ENCODE data around the gene PKNOX2.

- no peak for TF ChIP-seq CTCF (IDR thresholded peaks at IDR 0.05 in 2 of 3, conservative IDR thresholded peaks at IDR 0.05 in 1 of 3; ENCODE audit: control insufficient read depth in 2 of 3, extremely low read depth in 1 of 3, insufficient read depth in 1 of 3, low read depth in 3 of 3, low read length in 3 of 3)
- TF ChIP-seq SIN3A (IDR thresholded peaks at IDR 0.05; ENCODE audit: low read depth, low read length): no peak
- TF ChIP-seq POLR2A (IDR thresholded peaks at IDR 0.05; ENCODE audit: low read depth, low read length): no peak
- no peak for TF ChIP-seq MEF2A (IDR thresholded peaks at IDR 0.05; ENCODE audit: insufficient read depth, low read depth, low read length)
- TF ChIP-seq POLR2AphosphoS5 (IDR thresholded peaks at IDR 0.05; ENCODE audit: low read length): no peak
- no peak for TF ChIP-seq BRCA1 (IDR thresholded peaks at IDR 0.05; ENCODE audit: low read depth, low read length)
- no peak for TF ChIP-seq CBX5 (IDR thresholded peaks at IDR 0.05; ENCODE audit: low read depth)
- TF ChIP-seq MYC (IDR thresholded peaks at IDR 0.05; ENCODE audit: insufficient read depth, insufficient read length, insufficient replicate concordance, low read length, severe bottlenecking): no peak
- TF ChIP-seq, protein P1, sequence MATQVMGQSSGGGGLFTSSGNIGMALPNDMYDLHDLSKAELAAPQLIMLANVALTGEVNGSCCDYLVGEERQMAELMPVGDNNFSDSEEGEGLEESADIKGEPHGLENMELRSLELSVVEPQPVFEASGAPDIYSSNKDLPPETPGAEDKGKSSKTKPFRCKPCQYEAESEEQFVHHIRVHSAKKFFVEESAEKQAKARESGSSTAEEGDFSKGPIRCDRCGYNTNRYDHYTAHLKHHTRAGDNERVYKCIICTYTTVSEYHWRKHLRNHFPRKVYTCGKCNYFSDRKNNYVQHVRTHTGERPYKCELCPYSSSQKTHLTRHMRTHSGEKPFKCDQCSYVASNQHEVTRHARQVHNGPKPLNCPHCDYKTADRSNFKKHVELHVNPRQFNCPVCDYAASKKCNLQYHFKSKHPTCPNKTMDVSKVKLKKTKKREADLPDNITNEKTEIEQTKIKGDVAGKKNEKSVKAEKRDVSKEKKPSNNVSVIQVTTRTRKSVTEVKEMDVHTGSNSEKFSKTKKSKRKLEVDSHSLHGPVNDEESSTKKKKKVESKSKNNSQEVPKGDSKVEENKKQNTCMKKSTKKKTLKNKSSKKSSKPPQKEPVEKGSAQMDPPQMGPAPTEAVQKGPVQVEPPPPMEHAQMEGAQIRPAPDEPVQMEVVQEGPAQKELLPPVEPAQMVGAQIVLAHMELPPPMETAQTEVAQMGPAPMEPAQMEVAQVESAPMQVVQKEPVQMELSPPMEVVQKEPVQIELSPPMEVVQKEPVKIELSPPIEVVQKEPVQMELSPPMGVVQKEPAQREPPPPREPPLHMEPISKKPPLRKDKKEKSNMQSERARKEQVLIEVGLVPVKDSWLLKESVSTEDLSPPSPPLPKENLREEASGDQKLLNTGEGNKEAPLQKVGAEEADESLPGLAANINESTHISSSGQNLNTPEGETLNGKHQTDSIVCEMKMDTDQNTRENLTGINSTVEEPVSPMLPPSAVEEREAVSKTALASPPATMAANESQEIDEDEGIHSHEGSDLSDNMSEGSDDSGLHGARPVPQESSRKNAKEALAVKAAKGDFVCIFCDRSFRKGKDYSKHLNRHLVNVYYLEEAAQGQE (IDR thresholded peaks at IDR 0.05; ENCODE audit: low read depth, low read length): no peak
- no peak for TF ChIP-seq CHD1 (IDR thresholded peaks at IDR 0.05; ENCODE audit: low read depth, low read length)
- TF ChIP-seq, protein P2, sequence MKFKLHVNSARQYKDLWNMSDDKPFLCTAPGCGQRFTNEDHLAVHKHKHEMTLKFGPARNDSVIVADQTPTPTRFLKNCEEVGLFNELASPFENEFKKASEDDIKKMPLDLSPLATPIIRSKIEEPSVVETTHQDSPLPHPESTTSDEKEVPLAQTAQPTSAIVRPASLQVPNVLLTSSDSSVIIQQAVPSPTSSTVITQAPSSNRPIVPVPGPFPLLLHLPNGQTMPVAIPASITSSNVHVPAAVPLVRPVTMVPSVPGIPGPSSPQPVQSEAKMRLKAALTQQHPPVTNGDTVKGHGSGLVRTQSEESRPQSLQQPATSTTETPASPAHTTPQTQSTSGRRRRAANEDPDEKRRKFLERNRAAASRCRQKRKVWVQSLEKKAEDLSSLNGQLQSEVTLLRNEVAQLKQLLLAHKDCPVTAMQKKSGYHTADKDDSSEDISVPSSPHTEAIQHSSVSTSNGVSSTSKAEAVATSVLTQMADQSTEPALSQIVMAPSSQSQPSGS (IDR thresholded peaks at IDR 0.05; ENCODE audit: low read length): no peak
- TF ChIP-seq SRF (IDR thresholded peaks at IDR 0.05; ENCODE audit: low read depth in 2 of 2, low read length in 2 of 2): no peak
- TF ChIP-seq NRF1 (conservative IDR thresholded peaks at IDR 0.05; ENCODE audit: low read depth, low read length): no peak
- no peak for TF ChIP-seq JUNB (IDR thresholded peaks at IDR 0.05)
Observed at GRCh38 chr11:125183641-125184040, 19.1 kb downstream of the PKNOX2 start.

Data from GM12878 (cell line).